Parathyroid adenoma (tissue), 2 donors: ENCODE measurements around the gene SYT7.
"Not testable (repeated sequence)": the region's sequence is repeated elsewhere in the genome, so short reads cannot be mapped to it uniquely, and the experiment has no call there.

ENCODE experiments used
- H2AFZ ChIP-seq: fragments of 300-600 bp; sonication (generic); one replicate; pipeline ENCODE4 v1.7.0; 2017; ENCODE audit warnings: antibody characterized with exemption, mild to moderate bottlenecking
- H3K27ac ChIP-seq: fragments of 300-600 bp; sonication (generic); one replicate; pipeline ENCODE4 v1.7.0; 2017
- H3K27me3 ChIP-seq: fragments of 300-600 bp; sonication (generic); one replicate; pipeline ENCODE4 v1.7.0; 2017; ENCODE audit warnings: low read length; ENCODE audit not compliant: control insufficient read depth, insufficient read depth
- H3K36me3 ChIP-seq: fragments of 300-600 bp; sonication (generic); one replicate; pipeline ENCODE4 v1.7.0; 2017; ENCODE audit warnings: low read length; ENCODE audit not compliant: control insufficient read depth, insufficient read depth
- H3K4me1 ChIP-seq: fragments of 300-600 bp; sonication (generic); one replicate; pipeline ENCODE4 v1.7.0; 2017; ENCODE audit warnings: control low read depth
- H3K4me2 ChIP-seq: fragments of 300-600 bp; sonication (generic); one replicate; pipeline ENCODE4 v1.7.0; 2017; ENCODE audit warnings: low read length
- H3K4me3 ChIP-seq: fragments of 300-600 bp; sonication (generic); one replicate; pipeline ENCODE4 v1.7.0; 2017; ENCODE audit warnings: low read depth, low read length
- H3K79me2 ChIP-seq: fragments of 300-600 bp; sonication (generic); one replicate; pipeline ENCODE4 v1.7.0; 2017; ENCODE audit warnings: control low read depth
- H3K9ac ChIP-seq: fragments of 300-600 bp; sonication (generic); one replicate; pipeline ENCODE4 v1.7.0; 2017; ENCODE audit warnings: mild to moderate bottlenecking
- H3K9me3 ChIP-seq: fragments of 300-600 bp; sonication (generic); one replicate; pipeline ENCODE4 v1.7.0; 2017; ENCODE audit warnings: low read length; ENCODE audit not compliant: control insufficient read depth
- TF ChIP-seq, protein P1 (sequence below): fragments of 300-600 bp; sonication (generic); IDR thresholded peaks from one replicate; pipeline ENCODE4 v1.7.0; 2017; ENCODE audit warnings: antibody characterized with exemption, mild to moderate bottlenecking
- donor health status: primary hyperparathyroidism.

The SYT7 gene

DNA sequence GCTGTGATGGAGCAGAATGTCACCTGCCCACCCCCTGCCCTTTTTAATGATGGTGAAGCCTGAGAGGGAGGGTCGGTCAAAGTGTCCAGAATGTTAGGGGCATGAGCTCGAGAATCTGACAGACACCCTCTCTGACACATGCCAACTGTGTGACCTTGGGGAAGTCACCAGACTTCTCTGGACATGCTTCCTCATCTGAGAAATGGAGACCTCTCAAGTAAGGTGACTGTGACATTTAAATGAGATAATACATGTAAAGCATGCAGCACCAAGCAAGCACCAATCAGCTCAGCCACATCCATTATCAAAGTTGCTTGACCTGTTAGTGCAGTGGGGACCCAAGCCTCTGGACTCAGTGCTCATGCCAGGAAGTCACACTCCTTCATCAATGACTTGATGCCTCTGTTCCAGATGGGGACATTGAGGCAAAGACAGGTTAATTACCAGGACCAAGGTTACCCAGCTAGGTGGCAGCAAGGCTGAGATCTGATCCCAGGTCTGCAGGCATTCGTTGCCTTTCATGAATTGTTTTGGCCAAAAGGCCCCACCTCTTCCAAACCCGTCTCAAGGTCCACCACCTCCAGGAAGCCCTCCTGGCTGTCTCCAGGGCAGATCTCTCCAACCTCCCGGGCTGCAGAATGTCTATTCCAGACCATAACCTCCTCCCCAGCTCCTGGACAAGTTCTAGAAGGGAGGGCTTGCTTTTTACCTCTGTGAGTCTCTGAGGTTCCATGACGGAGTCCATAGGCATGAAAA lies 38.8 kb upstream of the SYT7 start:
- TF ChIP-seq, protein P1, sequence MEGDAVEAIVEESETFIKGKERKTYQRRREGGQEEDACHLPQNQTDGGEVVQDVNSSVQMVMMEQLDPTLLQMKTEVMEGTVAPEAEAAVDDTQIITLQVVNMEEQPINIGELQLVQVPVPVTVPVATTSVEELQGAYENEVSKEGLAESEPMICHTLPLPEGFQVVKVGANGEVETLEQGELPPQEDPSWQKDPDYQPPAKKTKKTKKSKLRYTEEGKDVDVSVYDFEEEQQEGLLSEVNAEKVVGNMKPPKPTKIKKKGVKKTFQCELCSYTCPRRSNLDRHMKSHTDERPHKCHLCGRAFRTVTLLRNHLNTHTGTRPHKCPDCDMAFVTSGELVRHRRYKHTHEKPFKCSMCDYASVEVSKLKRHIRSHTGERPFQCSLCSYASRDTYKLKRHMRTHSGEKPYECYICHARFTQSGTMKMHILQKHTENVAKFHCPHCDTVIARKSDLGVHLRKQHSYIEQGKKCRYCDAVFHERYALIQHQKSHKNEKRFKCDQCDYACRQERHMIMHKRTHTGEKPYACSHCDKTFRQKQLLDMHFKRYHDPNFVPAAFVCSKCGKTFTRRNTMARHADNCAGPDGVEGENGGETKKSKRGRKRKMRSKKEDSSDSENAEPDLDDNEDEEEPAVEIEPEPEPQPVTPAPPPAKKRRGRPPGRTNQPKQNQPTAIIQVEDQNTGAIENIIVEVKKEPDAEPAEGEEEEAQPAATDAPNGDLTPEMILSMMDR: no peak
- no peak overlapping the region for H3K4me3 ChIP-seq
- H3K9me3 ChIP-seq: no peaks in the 10 kb centered on the region

DNA sequence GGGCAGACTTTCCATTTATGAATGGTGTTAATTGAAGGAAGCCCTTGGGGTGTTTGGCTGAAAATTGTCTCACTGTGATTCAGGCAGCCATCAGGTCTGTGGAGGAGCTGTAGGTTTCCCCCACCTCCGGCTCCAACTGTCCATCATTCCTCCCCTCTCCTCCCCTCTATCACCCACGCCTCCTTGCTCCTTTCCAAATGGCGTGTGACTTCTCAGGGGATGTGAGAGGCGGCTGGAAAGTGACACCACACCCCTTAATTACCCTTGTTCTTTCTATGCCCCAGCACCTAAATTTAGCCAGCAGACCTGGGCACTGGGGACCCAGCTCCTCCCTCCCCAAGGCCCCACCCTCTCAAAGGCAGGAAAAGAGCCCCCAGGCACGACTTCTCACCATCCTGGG lies 38.1 kb upstream of the SYT7 start:
- Histone ChIP-seq H3K4me1 (no peaks in the 10 kb centered on the region), H3K79me2 (no peaks in the 10 kb centered on the region), H3K27ac (no peak overlapping the region), H3K9me3 (no peaks in the 10 kb centered on the region), H3K4me2 (no peak overlapping the region), H2AFZ (no peak overlapping the region), H3K9ac (no peak overlapping the region), H3K36me3 (no peaks in the 10 kb centered on the region), H3K4me3 (no peak overlapping the region), H3K27me3 (no peaks in the 10 kb centered on the region)
- TF ChIP-seq, protein P1: no peak

More for the DNA sequence above, 38.8 kb upstream of the SYT7 start:
- no peak overlapping the region for H3K27ac ChIP-seq
- H3K36me3 ChIP-seq: no peaks in the 10 kb centered on the region
- no peaks in the 10 kb centered on the region for H3K79me2 ChIP-seq
- H3K4me1 ChIP-seq: no peaks in the 10 kb centered on the region
- H2AFZ ChIP-seq: no peak overlapping the region
- no peaks in the 10 kb centered on the region for H3K27me3 ChIP-seq
- H3K4me2 ChIP-seq: no peak overlapping the region
- H3K9ac ChIP-seq: no peak overlapping the region

DNA sequence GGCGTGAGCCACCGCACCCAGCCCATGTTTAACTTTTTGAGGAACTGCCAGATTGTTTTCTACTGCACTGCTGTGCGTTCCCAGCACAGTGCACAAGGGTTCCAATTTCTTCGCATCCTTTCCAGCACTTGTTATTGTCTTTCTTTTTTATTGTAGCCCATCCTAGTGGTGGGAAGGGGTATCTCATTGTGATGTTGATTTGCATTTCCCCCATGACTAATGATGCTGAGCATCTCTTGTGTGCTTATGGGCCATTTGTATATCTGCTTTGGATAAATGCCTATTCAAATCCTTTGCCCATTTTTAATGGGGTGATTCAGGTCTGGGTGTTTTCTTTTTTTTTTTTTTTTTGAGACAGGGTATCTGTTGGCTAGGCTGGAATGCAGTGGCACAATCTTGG lies 36.6 kb upstream of the SYT7 start:
- Histone ChIP-seq H3K36me3 (no peaks in the 10 kb centered on the region), H3K79me2 (no peaks in the 10 kb centered on the region), H3K9ac (no peak overlapping the region), H3K4me3 (no peak overlapping the region), H2AFZ (no peak overlapping the region), H3K4me1 (no peaks in the 10 kb centered on the region), H3K9me3 (no peaks in the 10 kb centered on the region), H3K27ac (no peak overlapping the region), H3K27me3 (no peaks in the 10 kb centered on the region), H3K4me2 (no peak overlapping the region)
- TF ChIP-seq, protein P1: no peak

DNA sequence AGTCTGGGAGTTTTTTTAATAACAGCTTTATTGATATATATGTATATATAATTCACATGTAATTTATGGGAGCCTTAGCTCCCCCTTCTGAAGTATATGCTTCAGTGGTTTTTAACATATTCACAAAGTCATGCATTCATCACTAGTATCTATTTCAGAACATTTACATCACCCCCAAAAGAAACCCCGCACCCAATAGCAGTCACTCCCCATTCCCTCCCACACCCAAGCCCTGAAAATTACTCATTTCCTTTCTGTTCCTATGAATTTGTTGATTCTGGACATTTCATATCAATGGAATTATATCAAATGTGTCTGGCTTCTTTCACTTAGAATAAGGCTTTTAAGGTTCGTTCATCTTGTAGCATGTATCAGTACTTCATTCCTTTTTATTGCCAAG lies 35.6 kb upstream of the SYT7 start:
- Histone ChIP-seq H3K27ac (no peak overlapping the region), H3K4me3 (no peak overlapping the region), H3K36me3 (no peaks in the 10 kb centered on the region), H3K79me2 (no peaks in the 10 kb centered on the region), H3K4me1 (no peaks in the 10 kb centered on the region), H3K9me3 (no peaks in the 10 kb centered on the region), H2AFZ (no peak overlapping the region), H3K27me3 (no peaks in the 10 kb centered on the region), H3K9ac (no peak overlapping the region), H3K4me2 (no peak overlapping the region)
- TF ChIP-seq, protein P1: no peak

DNA sequence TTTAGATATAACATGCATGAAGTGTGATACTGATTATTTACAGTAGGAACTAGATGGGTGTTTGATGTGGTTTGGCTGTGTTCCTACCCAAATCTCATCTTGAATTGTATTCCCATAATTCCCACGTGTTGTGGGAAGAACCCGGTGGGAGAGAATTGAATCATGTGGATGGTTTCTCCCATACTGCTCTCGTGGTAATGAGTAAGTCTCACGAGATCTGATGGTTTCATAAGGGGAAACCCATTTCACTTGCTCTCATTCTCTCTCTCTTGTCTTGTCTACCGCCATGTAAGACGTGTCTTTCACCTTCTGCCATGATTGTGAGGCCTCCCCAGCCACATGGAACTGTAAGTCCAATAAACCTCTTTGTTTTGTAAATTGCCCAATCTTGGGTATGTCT lies 33.9 kb upstream of the SYT7 start:
- H3K36me3 ChIP-seq, H3K79me2 ChIP-seq, H3K9ac ChIP-seq, H3K27ac ChIP-seq, H3K4me3 ChIP-seq, H2AFZ ChIP-seq, H3K9me3 ChIP-seq, H3K4me2 ChIP-seq, H3K4me1 ChIP-seq, H3K27me3 ChIP-seq: not testable (repeated sequence)
